Measurements from ENCODE around the gene TRIM23.
A peak's percentile ranks its signal among the peaks of the same experiment; 100 is the strongest.

TRIM23 gene

GRCh38 chr5:65563777-65564176, 60.4 kb downstream of the TRIM23 start:
- Histone ChIP-seq H3K79me2 (ENCODE audit: insufficient read depth, low read depth) (peaks cover 58% of the 10 kb centered on the region), H3K27me3 (ENCODE audit: insufficient read depth, low read depth) (no peaks in the 10 kb centered on the region), H3K4me3 (IDR thresholded peaks at IDR 0.05; ENCODE audit: insufficient read depth, low read depth, low read length) (no peak overlapping the region), H3K27ac (peak overlapping the region; percentile 88), H3K36me3 (ENCODE audit: insufficient read depth) (no peaks in the 10 kb centered on the region), H3K4me1 (ENCODE audit: low read depth, poor library complexity, severe bottlenecking) (peaks cover 31% of the 10 kb centered on the region), H4K20me1 (ENCODE audit: insufficient read depth) (no peaks in the 10 kb centered on the region), H3K4me2 (peak overlapping the region; percentile 75), H2AFZ (ENCODE audit: low read depth) (peak overlapping the region; percentile 81), H3K9ac (peak overlapping the region; percentile 82)
- TF ChIP-seq CTCF (conservative IDR thresholded peaks at IDR 0.05; ENCODE audit: low read depth, low read length) = no peak

DNA sequence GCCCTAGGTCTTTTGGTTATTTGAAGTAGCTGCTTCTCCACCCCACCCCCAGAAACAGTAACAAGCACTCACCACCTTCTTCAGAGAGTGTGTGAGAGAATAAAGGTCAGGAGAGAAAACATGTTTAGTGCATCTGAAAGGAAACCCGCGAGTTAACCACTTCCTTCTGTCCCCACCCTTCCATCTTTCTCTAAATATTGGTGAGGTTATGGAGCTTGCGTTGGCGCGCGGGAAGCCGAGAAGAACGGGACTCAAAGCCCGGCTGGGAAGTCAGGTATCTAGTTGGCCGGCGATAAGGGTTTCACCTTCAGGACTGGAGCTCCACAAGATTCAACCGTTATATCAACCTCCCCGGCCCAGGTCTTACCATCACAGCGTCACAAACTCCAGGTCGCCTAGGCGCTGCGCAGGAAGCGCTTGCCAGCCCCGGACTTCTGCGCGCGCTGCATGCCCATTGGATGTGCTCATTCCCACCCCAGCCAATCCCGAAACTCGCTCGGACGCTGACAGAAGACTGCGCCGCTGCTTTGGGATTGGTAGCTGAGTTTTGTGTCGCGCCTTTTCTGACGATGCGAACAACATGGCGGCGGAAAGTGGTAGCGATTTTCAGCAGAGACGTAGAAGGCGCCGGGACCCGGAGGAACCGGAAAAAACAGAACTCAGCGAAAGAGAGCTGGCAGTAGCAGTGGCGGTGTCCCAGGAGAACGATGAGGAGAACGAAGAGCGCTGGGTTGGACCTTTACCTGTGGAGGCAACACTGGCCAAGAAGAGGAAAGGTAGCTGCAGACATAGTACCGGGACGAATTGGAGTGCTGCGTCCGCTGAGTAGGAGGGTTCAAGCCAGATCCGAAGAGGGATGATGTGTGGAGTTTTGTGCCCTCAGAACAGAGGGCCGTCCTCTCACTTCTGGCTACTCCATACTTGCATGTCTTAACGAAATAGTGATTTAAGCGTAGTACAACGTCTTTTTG, 61.1 kb downstream of the TRIM23 start, which contains the start of the genes CENPK and PPWD1:
CENPK (minus strand) TSS at position 438 of the 971 bp plus-strand sequence. CDS start 8,261 bp downstream, outside the sequence.
PPWD1 (plus strand) TSS at position 566 of the 971 bp plus-strand sequence; CDS start at position 581, 15 bp downstream.
- peak within 1 kb of the TSS; percentile 82 for H3K9ac ChIP-seq
- peaks cover 58% of the 10 kb centered on the region for H3K79me2 ChIP-seq (ENCODE audit: insufficient read depth, low read depth)
- H3K36me3 ChIP-seq (ENCODE audit: insufficient read depth) = no peaks in the 10 kb centered on the region

DNA sequence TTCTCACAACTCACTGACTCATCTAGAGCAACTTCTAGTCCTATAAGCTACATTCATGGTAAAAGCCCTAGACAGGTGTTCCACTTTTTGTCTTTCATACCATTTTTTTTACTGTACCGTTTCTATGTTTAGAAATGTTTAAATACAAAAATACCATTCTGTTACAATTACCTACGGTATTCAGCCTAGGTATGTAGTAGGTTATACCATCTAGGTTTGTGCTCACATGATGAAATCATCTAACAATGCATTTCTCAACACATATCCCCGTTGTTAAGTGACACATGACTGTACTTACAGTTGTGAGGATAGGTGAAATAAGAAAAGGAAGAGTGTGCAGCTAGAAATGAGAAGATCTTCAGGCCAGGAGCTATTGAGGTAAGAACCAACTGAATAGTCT, 67.4 kb downstream of the TRIM23 start:
- peaks cover 17% of the 10 kb centered on the region; the same call in 1 of the 2 replicates for H3K79me2 ChIP-seq (ENCODE audit: insufficient read depth, low read depth)

More for the DNA sequence above, 61.1 kb downstream of the TRIM23 start, which contains the start of the genes CENPK and PPWD1:
- peaks cover 31% of the 10 kb centered on the region for H3K4me1 ChIP-seq (ENCODE audit: low read depth, poor library complexity, severe bottlenecking)
- peak within 1 kb of the TSS; percentile 81 for H2AFZ ChIP-seq (ENCODE audit: low read depth)
- no peak for TF ChIP-seq CTCF (conservative IDR thresholded peaks at IDR 0.05; ENCODE audit: low read depth, low read length)
- peak within 1 kb of the TSS; percentile 88 for H3K27ac ChIP-seq
- no peak within 1 kb of the TSS for H3K4me3 ChIP-seq (IDR thresholded peaks at IDR 0.05; ENCODE audit: insufficient read depth, low read depth, low read length)
- H3K27me3 ChIP-seq (ENCODE audit: insufficient read depth, low read depth) = no peaks in the 10 kb centered on the region
- no peaks in the 10 kb centered on the region for H4K20me1 ChIP-seq (ENCODE audit: insufficient read depth)
- peak within 1 kb of the TSS; percentile 75 for H3K4me2 ChIP-seq

GRCh38 chr5:65556181-65556580, 68.0 kb downstream of the TRIM23 start:
- Histone ChIP-seq H4K20me1 (ENCODE audit: insufficient read depth) (no peaks in the 10 kb centered on the region), H2AFZ (ENCODE audit: low read depth) (no peak overlapping the region), H3K79me2 (ENCODE audit: insufficient read depth, low read depth) (peaks cover 11% of the 10 kb centered on the region; the same call in 1 of the 2 replicates), H3K4me2 (no peak overlapping the region), H3K9ac (no peak overlapping the region), H3K27ac (no peak overlapping the region), H3K4me1 (ENCODE audit: low read depth, poor library complexity, severe bottlenecking) (peaks cover 28% of the 10 kb centered on the region), H3K27me3 (ENCODE audit: insufficient read depth, low read depth) (no peaks in the 10 kb centered on the region), H3K4me3 (IDR thresholded peaks at IDR 0.05; ENCODE audit: insufficient read depth, low read depth, low read length) (no peak overlapping the region), H3K36me3 (ENCODE audit: insufficient read depth) (peaks cover 3% of the 10 kb centered on the region; the same call in 1 of the 2 replicates)
- TF ChIP-seq CTCF (conservative IDR thresholded peaks at IDR 0.05; ENCODE audit: low read depth, low read length) = no peak

More for the DNA sequence above, 67.4 kb downstream of the TRIM23 start:
- Histone ChIP-seq H2AFZ (ENCODE audit: low read depth) (no peak overlapping the region), H3K36me3 (ENCODE audit: insufficient read depth) (no peaks in the 10 kb centered on the region), H3K4me2 (no peak overlapping the region), H3K27me3 (ENCODE audit: insufficient read depth, low read depth) (no peaks in the 10 kb centered on the region), H3K9ac (no peak overlapping the region), H3K27ac (no peak overlapping the region), H3K4me1 (ENCODE audit: low read depth, poor library complexity, severe bottlenecking) (peaks cover 33% of the 10 kb centered on the region), H3K4me3 (IDR thresholded peaks at IDR 0.05; ENCODE audit: insufficient read depth, low read depth, low read length) (no peak overlapping the region), H4K20me1 (ENCODE audit: insufficient read depth) (no peaks in the 10 kb centered on the region)
- no peak for TF ChIP-seq CTCF (conservative IDR thresholded peaks at IDR 0.05; ENCODE audit: low read depth, low read length)

Data from KMS-11 (cell line).